ENCODE results near the gene PPIC.

PPIC gene

DNA sequence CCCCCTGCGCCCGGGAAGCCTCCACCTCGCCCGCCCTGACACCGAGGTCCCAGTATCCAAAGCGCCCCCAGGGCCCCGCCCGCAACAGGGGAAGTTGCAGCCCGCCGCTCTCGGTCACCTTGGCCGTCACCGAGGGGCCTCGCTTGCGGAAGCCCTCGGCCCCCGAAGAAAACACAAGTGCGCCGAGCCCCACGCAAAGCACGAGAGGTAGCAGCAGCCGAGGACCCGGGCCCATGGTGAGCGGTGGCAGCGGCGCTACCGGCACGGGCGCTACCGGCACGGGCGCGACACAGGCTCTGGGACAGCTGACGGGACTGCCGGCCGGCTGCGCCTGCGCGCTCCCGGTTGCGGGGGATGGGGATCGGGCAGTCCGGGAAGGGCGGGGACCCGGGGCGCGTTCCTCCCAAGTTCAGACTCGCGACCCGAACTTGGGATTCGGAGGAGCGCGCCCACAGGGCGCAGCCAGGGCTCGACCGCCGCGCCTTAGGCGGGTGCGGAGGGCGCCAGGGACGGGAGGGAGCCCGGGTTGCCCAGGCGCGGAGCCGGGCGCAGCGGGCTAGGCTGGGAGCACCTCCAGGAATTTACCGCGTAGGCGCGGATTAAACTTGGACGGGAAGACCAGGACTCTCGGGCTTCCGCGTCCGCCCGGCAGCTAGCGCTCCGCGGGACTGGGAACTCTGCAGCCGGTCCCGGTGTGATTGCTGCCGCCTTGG, at the start of gene PPIC:
TSS of gene PPIC (minus strand) at position 335 of the 713 bp plus-strand sequence. CDS start at position 235, 100 bp downstream.
- peaks cover 100% of the 10 kb centered on the region for H3K27me3 ChIP-seq

DNA sequence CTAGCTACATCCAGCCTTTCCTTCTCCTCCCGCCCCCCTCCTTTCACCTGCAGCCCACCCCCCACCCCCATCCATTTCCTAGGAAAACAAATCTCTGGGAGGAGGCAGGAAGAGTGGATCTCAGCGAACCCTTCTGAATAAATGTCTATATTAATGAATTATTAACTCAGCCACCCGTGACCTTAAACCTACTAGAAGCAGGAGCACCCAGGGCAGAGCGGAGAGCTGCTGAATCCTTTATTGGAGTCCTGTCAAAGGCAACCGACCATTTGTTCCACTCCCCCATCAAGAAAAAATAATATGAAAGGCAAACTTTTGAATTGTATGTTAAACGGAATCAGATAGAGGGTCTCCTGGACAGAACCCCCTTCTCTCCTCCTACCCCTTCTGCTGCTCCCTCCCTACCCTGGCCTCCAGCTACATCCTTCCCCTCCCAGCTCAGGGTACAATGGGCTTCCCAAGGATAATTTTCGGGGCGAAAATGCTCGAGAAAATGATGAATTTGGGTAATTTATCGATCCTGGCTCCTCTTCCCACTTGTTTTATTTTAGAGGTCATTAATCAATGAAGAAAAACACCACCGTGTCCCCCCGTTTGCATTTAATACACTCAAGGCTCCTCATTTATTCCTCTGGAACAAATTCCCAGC, 49.2 kb upstream of the PPIC start:
- Histone ChIP-seq H3K4me3 (ENCODE audit: low read depth in 1 of 2, low read length in 1 of 2) (no peak overlapping the region), H3K36me3 (no peaks in the 10 kb centered on the region), H3K9me3 (no peaks in the 10 kb centered on the region), H3K27me3 (peaks cover 100% of the 10 kb centered on the region), H3K4me1 (ENCODE audit: control insufficient read depth in 1 of 2, insufficient read depth in 1 of 2, low read depth in 1 of 2, low read length in 1 of 2) (peaks cover 16 to 23% of the 10 kb centered on the region in 2 experiments), H3K27ac (no peak overlapping the region)
- TF ChIP-seq, protein P1, sequence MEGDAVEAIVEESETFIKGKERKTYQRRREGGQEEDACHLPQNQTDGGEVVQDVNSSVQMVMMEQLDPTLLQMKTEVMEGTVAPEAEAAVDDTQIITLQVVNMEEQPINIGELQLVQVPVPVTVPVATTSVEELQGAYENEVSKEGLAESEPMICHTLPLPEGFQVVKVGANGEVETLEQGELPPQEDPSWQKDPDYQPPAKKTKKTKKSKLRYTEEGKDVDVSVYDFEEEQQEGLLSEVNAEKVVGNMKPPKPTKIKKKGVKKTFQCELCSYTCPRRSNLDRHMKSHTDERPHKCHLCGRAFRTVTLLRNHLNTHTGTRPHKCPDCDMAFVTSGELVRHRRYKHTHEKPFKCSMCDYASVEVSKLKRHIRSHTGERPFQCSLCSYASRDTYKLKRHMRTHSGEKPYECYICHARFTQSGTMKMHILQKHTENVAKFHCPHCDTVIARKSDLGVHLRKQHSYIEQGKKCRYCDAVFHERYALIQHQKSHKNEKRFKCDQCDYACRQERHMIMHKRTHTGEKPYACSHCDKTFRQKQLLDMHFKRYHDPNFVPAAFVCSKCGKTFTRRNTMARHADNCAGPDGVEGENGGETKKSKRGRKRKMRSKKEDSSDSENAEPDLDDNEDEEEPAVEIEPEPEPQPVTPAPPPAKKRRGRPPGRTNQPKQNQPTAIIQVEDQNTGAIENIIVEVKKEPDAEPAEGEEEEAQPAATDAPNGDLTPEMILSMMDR (IDR thresholded peaks at IDR 0.05): no peak

More for the DNA sequence above, at the start of gene PPIC:
- H3K9me3 ChIP-seq: no peaks in the 10 kb centered on the region
- H3K4me1 ChIP-seq (ENCODE audit: control insufficient read depth in 1 of 2, insufficient read depth in 1 of 2, low read depth in 1 of 2, low read length in 1 of 2): peaks cover 9 to 16% of the 10 kb centered on the region in 2 experiments
- H3K4me3 ChIP-seq (ENCODE audit: low read depth in 1 of 2, low read length in 1 of 2): peak within 1 kb of the TSS; percentile 29 to 45
- no peak within 1 kb of the TSS for H3K27ac ChIP-seq
- TF ChIP-seq, protein P1 (IDR thresholded peaks at IDR 0.05): no peak
- no peaks in the 10 kb centered on the region for H3K36me3 ChIP-seq

DNA sequence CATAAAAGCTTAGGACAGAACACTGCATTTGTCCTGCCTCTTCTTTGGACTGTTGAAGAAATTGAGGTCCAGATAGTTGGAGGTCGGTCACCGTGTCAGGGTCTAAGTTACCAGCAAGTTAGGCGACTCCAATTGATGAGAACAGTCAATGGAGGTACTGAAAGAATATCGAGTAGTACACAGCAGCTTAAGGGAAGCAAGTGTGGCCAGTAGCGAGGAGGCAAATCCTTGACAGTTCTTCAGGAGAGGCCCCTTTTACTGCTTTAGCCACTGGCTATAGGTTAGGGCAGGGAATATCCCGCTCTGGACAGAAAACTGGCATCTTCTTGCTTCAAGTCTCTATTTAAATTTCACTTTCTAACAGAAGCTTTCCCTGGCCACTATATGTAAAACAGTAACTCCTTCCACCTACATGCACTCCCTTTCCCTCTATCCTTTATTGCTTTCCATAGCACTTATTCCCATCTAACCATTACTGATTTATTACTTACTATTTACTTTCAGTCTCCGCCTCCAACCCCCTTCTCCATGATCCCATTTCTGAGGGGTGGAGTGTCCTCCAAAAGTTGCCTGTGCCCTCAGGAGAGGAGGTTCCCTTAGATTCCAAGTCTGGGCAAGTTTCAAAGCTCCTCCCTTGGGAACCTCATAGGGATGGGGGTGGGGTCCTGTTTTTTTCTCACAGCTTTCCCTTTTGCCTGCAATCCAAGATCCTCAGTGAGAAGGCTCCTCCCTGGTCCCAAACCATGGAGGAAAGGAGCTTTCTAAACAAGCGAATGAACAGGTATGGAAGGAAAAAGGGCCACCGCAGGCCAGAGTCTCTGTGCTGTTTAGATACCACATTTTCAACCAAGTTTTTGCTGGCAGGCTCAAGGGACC, 48.4 kb upstream of the PPIC start:
- no peak overlapping the region for H3K4me3 ChIP-seq (ENCODE audit: low read depth in 1 of 2, low read length in 1 of 2)

DNA sequence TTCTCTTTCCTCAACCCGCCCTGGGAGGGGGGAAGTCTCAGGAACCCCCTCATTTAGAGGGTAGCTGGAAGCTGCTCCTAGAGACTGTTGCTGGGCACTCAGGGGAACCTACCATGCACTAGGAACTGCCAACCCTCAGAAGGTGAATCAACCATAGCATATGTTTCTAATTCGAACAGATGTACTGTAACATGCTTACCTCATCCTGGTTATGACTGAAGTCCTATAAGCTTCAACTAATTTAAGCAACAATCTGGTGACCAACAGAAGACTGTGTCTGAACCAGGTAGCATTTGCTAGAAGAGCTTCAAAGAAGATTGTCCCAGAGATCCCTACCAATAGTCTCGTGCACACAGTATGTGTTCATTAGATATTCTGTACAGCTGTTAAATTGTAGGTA, 46.8 kb upstream of the PPIC start:
- Histone ChIP-seq H3K36me3 (no peaks in the 10 kb centered on the region), H3K27ac (no peak overlapping the region), H3K27me3 (peaks cover 99% of the 10 kb centered on the region), H3K9me3 (no peaks in the 10 kb centered on the region), H3K4me1 (ENCODE audit: control insufficient read depth in 1 of 2, insufficient read depth in 1 of 2, low read depth in 1 of 2, low read length in 1 of 2) (peaks cover 1 to 4% of the 10 kb centered on the region in 2 experiments), H3K4me3 (ENCODE audit: low read depth in 1 of 2, low read length in 1 of 2) (no peak overlapping the region)
- TF ChIP-seq, protein P1 (IDR thresholded peaks at IDR 0.05): no peak

More for the DNA sequence above, 48.4 kb upstream of the PPIC start:
- Histone ChIP-seq H3K4me1 (ENCODE audit: control insufficient read depth in 1 of 2, insufficient read depth in 1 of 2, low read depth in 1 of 2, low read length in 1 of 2) (peaks cover 16 to 19% of the 10 kb centered on the region in 2 experiments), H3K27me3 (peaks cover 100% of the 10 kb centered on the region), H3K27ac (no peak overlapping the region), H3K9me3 (no peaks in the 10 kb centered on the region), H3K36me3 (no peaks in the 10 kb centered on the region)
- TF ChIP-seq, protein P1 (IDR thresholded peaks at IDR 0.05): no peak

DNA sequence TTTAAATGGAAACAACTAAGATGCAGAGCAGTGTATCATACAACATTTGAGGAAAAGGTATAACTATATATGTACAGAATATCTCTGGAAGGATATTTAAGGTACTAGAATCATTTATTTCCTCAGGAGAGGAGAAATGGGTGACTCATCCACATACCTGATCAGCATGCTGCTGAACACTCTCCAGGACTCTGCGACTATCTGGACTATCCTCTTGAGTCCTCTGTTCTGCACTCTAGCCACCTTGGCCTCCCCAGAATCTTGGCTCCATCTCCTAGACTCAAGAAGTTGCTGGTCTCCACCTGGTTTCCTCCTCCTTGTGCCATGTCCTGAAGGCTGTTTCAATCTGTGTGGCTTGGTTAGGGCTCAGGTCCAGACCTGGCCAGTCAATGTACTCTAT, 43.7 kb upstream of the PPIC start:
- H3K4me3 ChIP-seq (ENCODE audit: low read depth in 1 of 2, low read length in 1 of 2): no peak overlapping the region
- no peaks in the 10 kb centered on the region for H3K36me3 ChIP-seq
- no peaks in the 10 kb centered on the region for H3K9me3 ChIP-seq
- no peaks in the 10 kb centered on the region for H3K4me1 ChIP-seq (ENCODE audit: control insufficient read depth in 1 of 2, insufficient read depth in 1 of 2, low read depth in 1 of 2, low read length in 1 of 2)
- peaks cover 89% of the 10 kb centered on the region for H3K27me3 ChIP-seq
- TF ChIP-seq, protein P1 (IDR thresholded peaks at IDR 0.05): no peak
- H3K27ac ChIP-seq: no peak overlapping the region
